HL-60/S4 treated with phorbol 12-myristate 13-acetate at 8.2 ng/mL for 4 days and 3 days (cell line): ENCODE measurements around the gene CHD6.

ENCODE experiments used
- in situ Hi-C: fragments of 300-500 bp; cut with MboI; formaldehyde crosslinking; loops from 2 replicates; pipeline ENCODE4 v1.15.0; 2022; ENCODE audit warnings: low sequenced_read_pairs

Gene CHD6

GRCh38 chr20:41371371-41371770 lies 246.8 kb downstream of the CHD6 start:
- in situ Hi-C loops, result no loop called here

- in situ Hi-C loops, result no loop called here
Observed at GRCh38 chr20:41370176-41370575, 248.0 kb downstream of the CHD6 start.

- in situ Hi-C loops, result no loop called here
Observed at GRCh38 chr20:41369673-41370072, 248.5 kb downstream of the CHD6 start.

GRCh38 chr20:41367956-41368355 lies 250.2 kb downstream of the CHD6 start:
- in situ Hi-C loops, result no loop called here

GRCh38 chr20:41367393-41367695 lies 250.8 kb downstream of the CHD6 start:
- in situ Hi-C loops, result no loop called here

GRCh38 chr20:41366546-41367392 lies 251.4 kb downstream of the CHD6 start, which contains the start of gene EMILIN3:
EMILIN3 (minus strand) TSS chr20:41366818; CDS start chr20:41366634, 184 bp downstream.
- in situ Hi-C loops, result no loop called here

GRCh38 chr20:41365777-41366545 lies 252.2 kb downstream of the CHD6 start:
- in situ Hi-C loops, result no loop called here

- in situ Hi-C loops, result no loop called here
Observed at GRCh38 chr20:41364967-41365765, 253.0 kb downstream of the CHD6 start.

- in situ Hi-C loops, result no loop called here
Observed at GRCh38 chr20:41364236-41364855, 253.8 kb downstream of the CHD6 start.

- in situ Hi-C loops, result no loop called here
Observed at GRCh38 chr20:41363601-41364000, 254.6 kb downstream of the CHD6 start.

- in situ Hi-C loops, result no loop called here
Observed at GRCh38 chr20:41362748-41363140, 255.4 kb downstream of the CHD6 start.

- in situ Hi-C loops, result no loop called here
Observed at GRCh38 chr20:41361757-41362747, 256.1 kb downstream of the CHD6 start.

GRCh38 chr20:41360831-41361756 lies 257.1 kb downstream of the CHD6 start:
- in situ Hi-C loops, result no loop called here

GRCh38 chr20:41359541-41360011 lies 258.6 kb downstream of the CHD6 start:
- in situ Hi-C loops, result no loop called here

GRCh38 chr20:41358717-41359116 lies 259.5 kb downstream of the CHD6 start:
- in situ Hi-C loops, result no loop called here

- in situ Hi-C loops, result no loop called here
Observed at GRCh38 chr20:41358230-41358629, 259.9 kb downstream of the CHD6 start.

- in situ Hi-C loops, result no loop called here
Observed at GRCh38 chr20:41357424-41358163, 260.6 kb downstream of the CHD6 start.

GRCh38 chr20:41356951-41357350 lies 261.2 kb downstream of the CHD6 start:
- in situ Hi-C loops, result no loop called here
